Left lung (tissue), 10 donors: Measurements from ENCODE around the gene CYTH4. TPM values are rescaled to one million over a fixed set of nuclear protein-coding genes. Genes with fewer than 3 reads are reported as not detected.

ENCODE experiments used
- ATAC-seq: fragments of 200-7000 bp; cut with Tn5 transposase; one replicate; pipeline ENCODE4 v1.9.1; 2020; ENCODE audit warnings: moderate library complexity
- DNase-seq, 4 donors: peaks; one replicate each; pipeline ENCODE4 v3.0.0-alpha.2; 2013 to 2020
- H3K27ac ChIP-seq, 2 donors: fragments of 200-600 bp; sonication (generic) in 1 of 2; one replicate each; pipeline versions ENCODE4 v1.5.0 to v1.8.0; 2020 to 2021
- H3K27me3 ChIP-seq, 2 donors: fragments of 200-600 bp; sonication (generic) in 1 of 2; one replicate each; pipeline versions ENCODE4 v1.5.0 to v1.8.0; 2020 to 2021
- H3K36me3 ChIP-seq, 2 donors: fragments of 200-600 bp; sonication (generic) in 1 of 2; one replicate each; pipeline versions ENCODE4 v1.5.0 to v1.8.0; 2020 to 2021
- H3K4me1 ChIP-seq, 2 donors: fragments of 200-600 bp; one replicate each; pipeline ENCODE4 v1.8.0; 2021
- H3K4me3 ChIP-seq, 2 donors: fragments of 200-600 bp; sonication (generic) in 1 of 2; one replicate each; pipeline versions ENCODE4 v1.5.0 to v1.8.0; 2020 to 2021; ENCODE audit warnings: mild to moderate bottlenecking in 1 of 2
- H3K9me3 ChIP-seq, 2 donors: fragments of 200-600 bp; sonication (generic) in 1 of 2; one replicate each; pipeline versions ENCODE4 v1.5.0 to v1.8.0; 2020 to 2021
- CTCF ChIP-seq, 2 donors: fragments of 200-600 bp; sonication (generic) in 1 of 2; IDR thresholded peaks; one replicate each; pipeline versions ENCODE4 v1.5.0 to v1.8.0; 2021; ENCODE audit warnings: antibody characterized with exemption in 2 of 2
- intact Hi-C, 2 donors: fragments of 100-400 bp; cut with DNase I; formaldehyde crosslinking; loops; one replicate each; pipeline versions ENCODE4 v1.11.2 to v1.14.2; 2022
- polyA plus RNA-seq, 6 donors: library from polyadenylated mRNA; unstranded; fragments of 120-200 nt; gene quantifications; one replicate each; pipeline ENCODE4 v1.2.1, GENCODE V29; 2013; ENCODE audit not compliant: insufficient read length in 6 of 6
- total RNA-seq, 2 donors: library from RNA; stranded (reverse); fragmentation: NEBNext Ultra II Directional; extraction: Animal tissue kit (Norgen Biotek cat#: 25700); gene quantifications; one replicate each; pipeline ENCODE4 v1.2.1, GENCODE V29; 2021
- donor health status: DM: no; HTN: yes; CAD: no.
- donor health status: DM: no; HTN: no; CAD: no.

CYTH4 gene
- total and polyA plus RNA-seq, 8 donors = 4.7 to 63.4 (median 6.1) TPM

DNA sequence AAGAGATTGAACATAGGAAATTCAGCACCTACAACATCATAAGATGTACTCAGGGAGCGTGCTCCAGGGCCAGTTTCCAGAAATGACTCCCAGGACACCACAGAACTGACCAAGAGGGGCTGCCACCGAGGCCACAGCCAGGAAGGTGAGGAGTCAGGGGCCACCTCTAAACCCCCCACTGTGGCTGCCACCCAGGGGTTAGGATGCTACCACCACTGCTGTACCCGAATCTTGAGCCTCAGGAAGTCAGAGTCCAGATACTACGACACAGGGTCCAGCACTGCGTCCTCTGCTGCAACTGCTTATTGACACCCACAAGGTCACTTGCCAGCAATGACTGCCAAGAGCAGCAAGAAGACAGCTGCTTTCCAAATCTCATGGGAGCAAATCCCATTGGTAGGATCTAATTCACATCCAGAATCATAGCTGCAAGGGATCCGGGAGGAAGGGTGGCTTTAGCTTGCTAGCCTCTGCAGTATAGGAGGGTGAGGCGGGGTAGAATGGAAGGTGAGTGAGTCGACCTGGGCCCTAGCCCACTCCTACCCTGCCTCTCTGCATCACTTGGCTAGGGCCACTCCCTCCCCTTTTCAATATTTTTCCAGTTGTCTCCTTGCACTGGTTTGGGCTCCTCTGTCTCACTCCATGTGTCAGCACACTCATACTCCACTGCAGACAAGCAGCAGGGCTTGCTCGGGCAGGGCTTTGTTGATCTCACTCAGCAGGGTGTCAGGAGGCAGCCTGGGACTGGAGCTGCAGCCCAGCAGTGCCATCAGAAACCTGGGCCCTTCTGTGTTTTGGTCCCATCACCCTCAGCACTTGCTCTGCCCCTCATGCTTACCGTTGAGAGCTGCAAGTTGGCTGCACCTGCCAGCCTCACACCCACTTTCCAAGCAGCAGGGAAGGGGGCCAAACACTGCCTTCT, 18.1 kb upstream of the CYTH4 start:
- H3K4me3 ChIP-seq = no peak overlapping the region
- TF ChIP-seq CTCF (IDR thresholded peaks at IDR 0.05) = no peak
- peaks cover 0 to 14% of the 10 kb centered on the region in 2 donors for H3K9me3 ChIP-seq
- DNase-seq = peak in 1 of 4 donors; percentile 27
- intact Hi-C loops = no loop called here
- peaks cover 12 to 43% of the 10 kb centered on the region in 2 donors for H3K27me3 ChIP-seq
- ATAC-seq = no peak
- H3K27ac ChIP-seq = no peak overlapping the region
- no peaks in the 10 kb centered on the region for H3K36me3 ChIP-seq
- peaks cover 7 to 47% of the 10 kb centered on the region in 2 donors for H3K4me1 ChIP-seq

DNA sequence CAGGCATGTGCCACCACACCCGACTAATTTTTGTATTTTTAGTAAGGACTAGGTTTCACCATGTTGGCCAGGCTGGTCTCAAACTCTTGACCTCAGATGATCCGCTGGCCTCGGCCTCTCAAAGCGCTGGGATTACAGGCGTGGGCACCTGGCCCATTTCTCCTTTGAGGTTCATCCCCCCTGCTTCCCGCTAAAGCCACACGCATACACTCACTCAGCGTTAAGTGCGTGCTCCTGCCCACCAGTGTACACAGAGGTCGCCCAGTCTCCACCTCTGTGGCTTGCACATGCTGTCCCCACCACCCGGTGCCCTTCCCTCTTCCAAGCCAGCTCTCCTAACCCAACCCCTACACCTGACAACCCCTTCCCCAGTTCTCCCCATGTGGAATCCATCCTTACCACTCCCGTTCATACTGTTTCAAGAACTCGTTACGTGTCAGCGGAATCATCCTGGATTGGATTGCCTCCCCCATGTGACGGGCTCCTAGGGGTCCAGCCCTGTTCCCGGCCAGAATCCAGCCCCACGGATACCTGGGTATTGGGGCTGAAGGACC, 15.7 kb upstream of the CYTH4 start:
- intact Hi-C loops = no loop called here
- Histone ChIP-seq H3K4me1 (peaks cover 7 to 52% of the 10 kb centered on the region in 2 donors), H3K36me3 (no peaks in the 10 kb centered on the region), H3K27me3 (peaks cover 0 to 19% of the 10 kb centered on the region in 2 donors), H3K27ac (peak overlapping the region in 1 of 2 donors; percentile 88), H3K4me3 (peak overlapping the region in 1 of 2 donors; percentile 33), H3K9me3 (peaks cover 0 to 14% of the 10 kb centered on the region in 2 donors)
- DNase-seq (no peak), ATAC-seq (peak; percentile 14)
- TF ChIP-seq CTCF (IDR thresholded peaks at IDR 0.05) = no peak

DNA sequence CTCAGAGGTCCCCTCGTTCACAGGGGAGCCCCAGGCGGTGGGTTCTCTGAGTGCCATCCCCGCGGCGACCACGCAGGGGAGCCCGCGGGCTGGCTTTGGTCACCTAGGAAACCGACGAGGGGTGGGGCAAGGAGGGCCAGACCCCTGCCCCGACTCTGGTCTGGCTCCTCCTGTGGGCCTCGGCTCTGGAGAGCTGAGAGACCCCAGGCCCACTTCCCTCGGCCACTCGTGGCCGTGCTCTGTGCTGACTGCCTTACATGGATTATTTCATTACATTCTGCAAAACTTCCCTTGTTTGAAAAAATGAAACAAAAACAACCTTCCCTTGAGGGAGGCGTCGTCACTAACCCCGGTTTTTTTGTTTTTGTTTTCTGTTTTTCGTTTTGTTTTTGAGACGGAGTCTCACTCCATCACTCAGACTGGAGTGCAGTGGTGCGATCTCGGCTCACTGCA, 15.1 kb upstream of the CYTH4 start:
- ATAC-seq (peak; percentile 86), DNase-seq (peak in 3 of 4 donors; percentile 62 to 93 (median 62))
- Histone ChIP-seq H3K36me3 (no peaks in the 10 kb centered on the region), H3K27me3 (peaks cover 0 to 15% of the 10 kb centered on the region in 2 donors), H3K4me3 (peak overlapping the region; percentile 30 to 33), H3K27ac (peak overlapping the region; percentile 63 to 88), H3K4me1 (peaks cover 7 to 57% of the 10 kb centered on the region in 2 donors), H3K9me3 (peaks cover 0 to 14% of the 10 kb centered on the region in 2 donors)
- peak; percentile 82 to 86 for TF ChIP-seq CTCF (IDR thresholded peaks at IDR 0.05)
- intact Hi-C loops = no loop called here

DNA sequence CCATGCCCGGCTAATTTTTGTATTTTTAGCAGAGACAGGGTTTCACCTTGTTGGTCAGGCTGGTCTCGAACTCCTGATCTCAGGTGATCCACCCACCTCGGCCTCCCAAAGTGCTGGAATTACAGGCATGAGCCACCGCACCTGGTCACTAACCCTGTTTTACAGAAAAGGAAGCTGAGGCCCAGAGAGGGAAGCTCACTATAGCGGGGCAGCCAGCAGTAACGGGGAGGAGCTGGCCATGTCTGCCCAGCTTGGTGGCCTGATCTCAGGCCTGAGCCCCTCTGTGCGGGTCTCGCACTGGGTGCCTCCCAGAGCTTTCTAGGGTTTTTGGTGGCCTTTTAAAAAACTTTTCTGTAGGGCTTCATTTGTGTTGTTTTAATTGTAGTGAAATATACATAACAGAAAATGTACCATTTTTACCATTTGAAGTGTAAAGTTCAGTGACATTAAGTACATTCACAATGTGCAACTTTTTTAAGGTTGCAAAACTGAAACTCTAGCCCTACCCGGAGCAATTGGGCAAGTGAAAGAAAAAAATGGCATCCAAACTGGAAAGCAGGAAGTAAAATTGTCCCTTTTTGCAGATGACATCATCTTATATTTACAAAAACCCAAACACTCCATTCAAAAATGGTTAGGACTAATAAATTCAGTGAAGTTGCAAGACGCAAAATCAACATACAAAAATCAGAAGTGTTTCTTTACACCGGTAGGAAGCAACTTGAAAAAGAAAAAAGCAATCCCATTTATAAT, 14.5 kb upstream of the CYTH4 start:
- Histone ChIP-seq H3K4me1 (peaks cover 7 to 63% of the 10 kb centered on the region in 2 donors), H3K9me3 (peaks cover 0 to 14% of the 10 kb centered on the region in 2 donors), H3K4me3 (peak overlapping the region in 1 of 2 donors; percentile 33), H3K27me3 (peaks cover 0 to 12% of the 10 kb centered on the region in 2 donors), H3K27ac (peak overlapping the region; percentile 63 to 88), H3K36me3 (no peaks in the 10 kb centered on the region)
- intact Hi-C loops = no loop called here
- TF ChIP-seq CTCF (IDR thresholded peaks at IDR 0.05) = no peak
- ATAC-seq (peak; percentile 15), DNase-seq (peak in 1 of 4 donors; percentile 19)
